Neural cell (in vitro differentiated cells): ENCODE results near the gene AKR1C3. TPM values are rescaled to one million over a fixed set of nuclear protein-coding genes. Genes with fewer than 3 reads are reported as not detected.

Source experiments
- H2AFZ ChIP-seq: fragments of 200-600, 300-800 bp; sonication (generic), shearing (Covaris generic); 2 replicates; pipeline ENCODE4 v1.6.0; 2014; ENCODE audit warnings: low read depth, mild to moderate bottlenecking, antibody characterized with exemption, low read length, moderate library complexity
- H3F3A ChIP-seq: fragments of 200-600 bp; shearing (Covaris generic); 2 replicates; pipeline ENCODE4 v1.6.1; 2016; ENCODE audit warnings: mild to moderate bottlenecking, moderate library complexity, mixed read lengths, antibody characterized with exemption, low read length; ENCODE audit not compliant: insufficient read depth, poor library complexity, severe bottlenecking
- H3K27ac ChIP-seq: fragments of 200-600, 300-800 bp; sonication (generic), shearing (Covaris generic); 2 replicates; pipeline ENCODE4 v1.5.1; 2014; ENCODE audit warnings: mild to moderate bottlenecking, low read length, moderate library complexity
- H3K27me3 ChIP-seq: fragments of 300-800, 200-600 bp; sonication (generic), shearing (Covaris generic); 2 replicates; pipeline ENCODE4 v1.6.0; 2014; ENCODE audit warnings: mild to moderate bottlenecking, low read depth, low read length, moderate library complexity; ENCODE audit not compliant: insufficient read depth
- H3K36me3 ChIP-seq: fragments of 300-800, 200-600 bp; sonication (generic), shearing (Covaris generic); 2 replicates; pipeline ENCODE4 v1.5.1; 2014; ENCODE audit warnings: mild to moderate bottlenecking, antibody characterized with exemption, low read length, moderate library complexity; ENCODE audit not compliant: insufficient read depth
- H3K4me2 ChIP-seq: fragments of 300-800, 200-600 bp; sonication (generic), shearing (Covaris generic); 2 replicates; pipeline ENCODE4 v1.6.0; 2014; ENCODE audit warnings: mild to moderate bottlenecking, low read length
- H3K4me3 ChIP-seq: fragments of 300-800, 200-600 bp; sonication (generic), shearing (Covaris generic); 2 replicates; pipeline ENCODE4 v1.5.1; 2014; ENCODE audit warnings: mild to moderate bottlenecking, low read length, moderate library complexity
- H3K79me2 ChIP-seq: fragments of 200-600 bp; shearing (Covaris generic); replicated peaks from 2 replicates; pipeline ENCODE4 v1.6.0; 2014; ENCODE audit warnings: mild to moderate bottlenecking, low read length, moderate library complexity; ENCODE audit not compliant: insufficient read depth
- H3K9ac ChIP-seq: fragments of 300-800, 200-600 bp; sonication (generic), shearing (Covaris generic); 2 replicates; pipeline ENCODE4 v1.6.1; 2016; ENCODE audit warnings: mild to moderate bottlenecking, low read length, mixed read lengths
- H3K9me2 ChIP-seq: fragments of 200-600 bp; shearing (Covaris generic); 2 replicates; pipeline ENCODE4 v1.6.1; 2016; ENCODE audit warnings: mild to moderate bottlenecking, low read length, mixed read lengths; ENCODE audit not compliant: insufficient read depth
- H3K9me3 ChIP-seq: fragments of 200-600, 300-800 bp; sonication (generic), shearing (Covaris generic); 2 replicates; pipeline ENCODE4 v1.6.1; 2016; ENCODE audit warnings: mild to moderate bottlenecking, mixed run types, low read length, moderate library complexity, mixed read lengths
- H4K20me1 ChIP-seq: fragments of 200-600 bp; shearing (Covaris generic); 2 replicates; pipeline ENCODE4 v1.6.1; 2016; ENCODE audit warnings: mild to moderate bottlenecking, mixed run types; ENCODE audit not compliant: insufficient read depth
- EP300 ChIP-seq: fragments of 450-650 bp; conservative IDR thresholded peaks from 2 replicates; pipeline ENCODE4 v1.6.1; 2014; ENCODE audit warnings: antibody characterized with exemption, mild to moderate bottlenecking, moderate library complexity; ENCODE audit not compliant: poor library complexity, severe bottlenecking
- EZH2 ChIP-seq: fragments of 200-600, 300-800 bp; shearing (Covaris generic), sonication (generic); IDR thresholded peaks from 2 replicates; pipeline ENCODE4 v1.6.1; 2014; ENCODE audit warnings: antibody characterized with exemption, low read length, borderline replicate concordance, mild to moderate bottlenecking; ENCODE audit not compliant: insufficient read depth, poor library complexity, severe bottlenecking
- MXI1 ChIP-seq: fragments of 450-650 bp; conservative IDR thresholded peaks from 2 replicates; pipeline ENCODE4 v1.6.1; 2014; ENCODE audit warnings: antibody characterized with exemption, mild to moderate bottlenecking; ENCODE audit not compliant: poor library complexity, severe bottlenecking
- POLR2AphosphoS5 ChIP-seq: IDR thresholded peaks from 2 replicates; pipeline ENCODE4 v1.6.1; 2012
- RAD21 ChIP-seq: fragments of 450-650 bp; conservative IDR thresholded peaks from 2 replicates; pipeline ENCODE4 v1.6.1; 2014; ENCODE audit warnings: antibody characterized with exemption, mild to moderate bottlenecking, moderate library complexity
- SMC3 ChIP-seq: fragments of 450-650 bp; conservative IDR thresholded peaks from 2 replicates; pipeline ENCODE4 v1.6.1; 2014; ENCODE audit warnings: antibody characterized with exemption, mild to moderate bottlenecking, moderate library complexity; ENCODE audit not compliant: poor library complexity
- TAF1 ChIP-seq: IDR thresholded peaks from 2 replicates; pipeline ENCODE4 v1.6.1; 2012; ENCODE audit warnings: low read depth
- polyA plus RNA-seq: library from polyadenylated mRNA; depleted of rRNA; stranded (reverse); fragments of >200 nt; gene quantifications from 2 replicates; pipeline ENCODE4 v1.2.3, GENCODE V29; 2014
- TF ChIP-seq, protein P1 (sequence below): IDR thresholded peaks from 2 replicates; pipeline ENCODE4 v1.6.1; 2012; ENCODE audit warnings: borderline replicate concordance
- TF ChIP-seq, protein P2 (sequence below): fragments of 450-650 bp; IDR thresholded peaks from 2 replicates; pipeline ENCODE4 v1.5.1; 2014; ENCODE audit warnings: antibody characterized with exemption, mild to moderate bottlenecking, moderate library complexity; ENCODE audit not compliant: poor library complexity, severe bottlenecking

The AKR1C3 gene
- polyA plus RNA-seq, 1 donor from 2014 or later, result 2.7 TPM

DNA sequence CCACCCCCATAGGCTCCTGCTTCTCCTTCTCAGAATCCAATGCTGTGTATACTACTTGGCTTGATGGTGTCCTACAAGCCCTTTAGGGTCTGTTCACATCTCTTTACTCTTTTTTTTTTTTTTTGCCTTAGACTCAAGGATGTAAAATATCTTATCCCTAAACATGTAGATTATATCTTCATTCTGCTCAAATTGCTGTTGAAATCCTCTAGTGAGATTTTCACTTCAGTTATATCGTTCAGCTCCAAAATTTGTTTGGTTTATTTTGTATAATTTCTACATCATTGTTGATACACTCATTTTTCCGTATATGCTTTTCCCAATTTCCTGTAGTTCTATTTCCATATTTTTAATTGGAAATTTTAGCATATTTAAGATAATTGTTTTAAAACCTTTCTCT is 1.8 kb upstream of the AKR1C3 start:
- no peak overlapping the region for H3K4me3 ChIP-seq
- H3K36me3 ChIP-seq, result no peaks in the 10 kb centered on the region
- TF ChIP-seq SMC3 (no peak), RAD21 (no peak), EZH2 (no peak), MXI1 (no peak), EP300 (no peak), TAF1 (no peak), POLR2AphosphoS5 (no peak)
- TF ChIP-seq, protein P1, sequence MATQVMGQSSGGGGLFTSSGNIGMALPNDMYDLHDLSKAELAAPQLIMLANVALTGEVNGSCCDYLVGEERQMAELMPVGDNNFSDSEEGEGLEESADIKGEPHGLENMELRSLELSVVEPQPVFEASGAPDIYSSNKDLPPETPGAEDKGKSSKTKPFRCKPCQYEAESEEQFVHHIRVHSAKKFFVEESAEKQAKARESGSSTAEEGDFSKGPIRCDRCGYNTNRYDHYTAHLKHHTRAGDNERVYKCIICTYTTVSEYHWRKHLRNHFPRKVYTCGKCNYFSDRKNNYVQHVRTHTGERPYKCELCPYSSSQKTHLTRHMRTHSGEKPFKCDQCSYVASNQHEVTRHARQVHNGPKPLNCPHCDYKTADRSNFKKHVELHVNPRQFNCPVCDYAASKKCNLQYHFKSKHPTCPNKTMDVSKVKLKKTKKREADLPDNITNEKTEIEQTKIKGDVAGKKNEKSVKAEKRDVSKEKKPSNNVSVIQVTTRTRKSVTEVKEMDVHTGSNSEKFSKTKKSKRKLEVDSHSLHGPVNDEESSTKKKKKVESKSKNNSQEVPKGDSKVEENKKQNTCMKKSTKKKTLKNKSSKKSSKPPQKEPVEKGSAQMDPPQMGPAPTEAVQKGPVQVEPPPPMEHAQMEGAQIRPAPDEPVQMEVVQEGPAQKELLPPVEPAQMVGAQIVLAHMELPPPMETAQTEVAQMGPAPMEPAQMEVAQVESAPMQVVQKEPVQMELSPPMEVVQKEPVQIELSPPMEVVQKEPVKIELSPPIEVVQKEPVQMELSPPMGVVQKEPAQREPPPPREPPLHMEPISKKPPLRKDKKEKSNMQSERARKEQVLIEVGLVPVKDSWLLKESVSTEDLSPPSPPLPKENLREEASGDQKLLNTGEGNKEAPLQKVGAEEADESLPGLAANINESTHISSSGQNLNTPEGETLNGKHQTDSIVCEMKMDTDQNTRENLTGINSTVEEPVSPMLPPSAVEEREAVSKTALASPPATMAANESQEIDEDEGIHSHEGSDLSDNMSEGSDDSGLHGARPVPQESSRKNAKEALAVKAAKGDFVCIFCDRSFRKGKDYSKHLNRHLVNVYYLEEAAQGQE, result no peak
- TF ChIP-seq, protein P2, sequence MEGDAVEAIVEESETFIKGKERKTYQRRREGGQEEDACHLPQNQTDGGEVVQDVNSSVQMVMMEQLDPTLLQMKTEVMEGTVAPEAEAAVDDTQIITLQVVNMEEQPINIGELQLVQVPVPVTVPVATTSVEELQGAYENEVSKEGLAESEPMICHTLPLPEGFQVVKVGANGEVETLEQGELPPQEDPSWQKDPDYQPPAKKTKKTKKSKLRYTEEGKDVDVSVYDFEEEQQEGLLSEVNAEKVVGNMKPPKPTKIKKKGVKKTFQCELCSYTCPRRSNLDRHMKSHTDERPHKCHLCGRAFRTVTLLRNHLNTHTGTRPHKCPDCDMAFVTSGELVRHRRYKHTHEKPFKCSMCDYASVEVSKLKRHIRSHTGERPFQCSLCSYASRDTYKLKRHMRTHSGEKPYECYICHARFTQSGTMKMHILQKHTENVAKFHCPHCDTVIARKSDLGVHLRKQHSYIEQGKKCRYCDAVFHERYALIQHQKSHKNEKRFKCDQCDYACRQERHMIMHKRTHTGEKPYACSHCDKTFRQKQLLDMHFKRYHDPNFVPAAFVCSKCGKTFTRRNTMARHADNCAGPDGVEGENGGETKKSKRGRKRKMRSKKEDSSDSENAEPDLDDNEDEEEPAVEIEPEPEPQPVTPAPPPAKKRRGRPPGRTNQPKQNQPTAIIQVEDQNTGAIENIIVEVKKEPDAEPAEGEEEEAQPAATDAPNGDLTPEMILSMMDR, result no peak

DNA sequence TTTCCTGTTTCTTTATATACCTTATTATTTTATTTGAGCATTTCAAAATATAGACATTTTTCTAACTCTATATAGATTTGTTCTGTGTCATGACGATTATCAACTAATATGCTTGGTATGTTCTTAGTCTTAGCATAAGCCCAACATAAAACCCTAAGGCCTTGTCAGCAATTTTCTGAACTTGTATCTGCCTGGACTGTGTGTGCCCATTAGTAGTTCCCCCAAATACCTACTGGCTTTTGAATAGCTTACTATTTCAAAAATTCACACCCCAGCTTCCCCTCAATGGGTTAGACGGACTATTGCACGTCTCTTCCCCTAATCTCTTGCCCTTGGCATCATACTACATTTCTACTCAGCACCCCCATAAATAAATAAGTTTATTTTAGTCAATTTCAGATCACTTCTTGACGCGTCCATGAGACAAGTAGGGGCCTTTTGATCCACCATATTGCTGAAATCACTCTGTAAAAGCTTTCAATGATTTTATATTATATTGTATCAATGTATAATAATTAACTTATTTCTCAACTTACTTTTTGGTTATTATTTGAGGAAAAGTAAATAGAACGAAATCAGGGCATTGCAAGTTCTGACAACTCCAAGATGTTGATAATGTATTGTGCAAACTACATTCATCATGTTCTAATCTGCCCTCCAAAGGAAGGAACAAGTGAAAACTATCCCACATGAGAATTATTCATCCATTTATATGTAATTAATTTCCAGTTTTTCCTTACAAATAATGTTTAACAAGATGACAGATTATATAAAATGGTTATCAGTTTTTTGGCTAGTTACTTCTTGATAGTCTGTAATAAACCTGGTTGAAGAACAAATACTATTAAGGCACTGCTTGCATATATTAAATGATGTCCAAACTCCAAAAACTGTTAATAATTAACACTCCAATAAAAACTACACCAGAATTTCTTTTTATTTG is 1.1 kb upstream of the AKR1C3 start:
- TF ChIP-seq MXI1 (no peak), EP300 (no peak)
- H2AFZ ChIP-seq, result no peak overlapping the region
- no peak overlapping the region for H3K4me2 ChIP-seq
- no peaks in the 10 kb centered on the region for H4K20me1 ChIP-seq
- no peak overlapping the region for H3K9ac ChIP-seq
- H3K4me3 ChIP-seq, result no peak overlapping the region
- no peaks in the 10 kb centered on the region for H3K79me2 ChIP-seq
- H3K27me3 ChIP-seq, result no peaks in the 10 kb centered on the region
- H3K36me3 ChIP-seq, result no peaks in the 10 kb centered on the region
- H3K9me3 ChIP-seq, result no peaks in the 10 kb centered on the region
- no peaks in the 10 kb centered on the region for H3F3A ChIP-seq
- no peaks in the 10 kb centered on the region for H3K9me2 ChIP-seq
- no peak overlapping the region for H3K27ac ChIP-seq

More for the DNA sequence above, 1.8 kb upstream of the AKR1C3 start:
- H3K79me2 ChIP-seq, result no peaks in the 10 kb centered on the region
- H3F3A ChIP-seq, result no peaks in the 10 kb centered on the region
- H3K27me3 ChIP-seq, result no peaks in the 10 kb centered on the region
- H2AFZ ChIP-seq, result no peak overlapping the region
- no peak overlapping the region for H3K4me2 ChIP-seq
- no peaks in the 10 kb centered on the region for H3K9me3 ChIP-seq
- H3K9ac ChIP-seq, result no peak overlapping the region
- no peak overlapping the region for H3K27ac ChIP-seq
- H3K9me2 ChIP-seq, result no peaks in the 10 kb centered on the region
- no peaks in the 10 kb centered on the region for H4K20me1 ChIP-seq
